Fibroblast of lung (primary cell): ENCODE data around the gene GJB3.

ENCODE experiments used
- EZH2 ChIP-seq: IDR thresholded peaks from 2 replicates; pipeline ENCODE4 v1.5.1; 2012; ENCODE audit warnings: low read length, control low read depth, mild to moderate bottlenecking; ENCODE audit errors: missing control alignments
- TF ChIP-seq, protein P1 (sequence below), 2 donors: IDR thresholded peaks in 1 of 2; conservative IDR thresholded peaks in 1 of 2; 1 replicate in 1 of 2; 2 replicates in 1 of 2; pipeline ENCODE4 v1.5.1; 2011 to 2012; ENCODE audit warnings: low read length in 2 of 2, control low read depth in 1 of 2, inconsistent platforms in 1 of 2, low read depth in 1 of 2, mild to moderate bottlenecking in 1 of 2

- TF ChIP-seq, protein P1, sequence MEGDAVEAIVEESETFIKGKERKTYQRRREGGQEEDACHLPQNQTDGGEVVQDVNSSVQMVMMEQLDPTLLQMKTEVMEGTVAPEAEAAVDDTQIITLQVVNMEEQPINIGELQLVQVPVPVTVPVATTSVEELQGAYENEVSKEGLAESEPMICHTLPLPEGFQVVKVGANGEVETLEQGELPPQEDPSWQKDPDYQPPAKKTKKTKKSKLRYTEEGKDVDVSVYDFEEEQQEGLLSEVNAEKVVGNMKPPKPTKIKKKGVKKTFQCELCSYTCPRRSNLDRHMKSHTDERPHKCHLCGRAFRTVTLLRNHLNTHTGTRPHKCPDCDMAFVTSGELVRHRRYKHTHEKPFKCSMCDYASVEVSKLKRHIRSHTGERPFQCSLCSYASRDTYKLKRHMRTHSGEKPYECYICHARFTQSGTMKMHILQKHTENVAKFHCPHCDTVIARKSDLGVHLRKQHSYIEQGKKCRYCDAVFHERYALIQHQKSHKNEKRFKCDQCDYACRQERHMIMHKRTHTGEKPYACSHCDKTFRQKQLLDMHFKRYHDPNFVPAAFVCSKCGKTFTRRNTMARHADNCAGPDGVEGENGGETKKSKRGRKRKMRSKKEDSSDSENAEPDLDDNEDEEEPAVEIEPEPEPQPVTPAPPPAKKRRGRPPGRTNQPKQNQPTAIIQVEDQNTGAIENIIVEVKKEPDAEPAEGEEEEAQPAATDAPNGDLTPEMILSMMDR (conservative IDR thresholded peaks at IDR 0.05 in 1 of 2, IDR thresholded peaks at IDR 0.05 in 1 of 2; ENCODE audit: low read depth in 1 of 2, low read length in 2 of 2), result no peak
- TF ChIP-seq EZH2, result no peak
Measured at GRCh38 chr1:34816332-34816731, 35.3 kb downstream of the GJB3 start.
